Mammary epithelial cell (primary cell): ENCODE data around the gene FNDC5.

Experiments used
- EZH2 ChIP-seq: IDR thresholded peaks from 2 replicates; pipeline ENCODE4 v1.6.1; 2012; ENCODE audit warnings: low read length, inconsistent platforms, borderline replicate concordance
- TF ChIP-seq, protein P1 (sequence below), 2 donors: IDR thresholded peaks in 1 of 2; conservative IDR thresholded peaks in 1 of 2; 2 replicates each; pipeline ENCODE4 v1.5.1; 2011 to 2012; ENCODE audit warnings: inconsistent platforms in 2 of 2, low read length in 2 of 2, mild to moderate bottlenecking in 2 of 2, control low read depth in 1 of 2, low read depth in 1 of 2; ENCODE audit not compliant: insufficient read depth in 1 of 2; ENCODE audit errors: extremely low read depth in 1 of 2

DNA sequence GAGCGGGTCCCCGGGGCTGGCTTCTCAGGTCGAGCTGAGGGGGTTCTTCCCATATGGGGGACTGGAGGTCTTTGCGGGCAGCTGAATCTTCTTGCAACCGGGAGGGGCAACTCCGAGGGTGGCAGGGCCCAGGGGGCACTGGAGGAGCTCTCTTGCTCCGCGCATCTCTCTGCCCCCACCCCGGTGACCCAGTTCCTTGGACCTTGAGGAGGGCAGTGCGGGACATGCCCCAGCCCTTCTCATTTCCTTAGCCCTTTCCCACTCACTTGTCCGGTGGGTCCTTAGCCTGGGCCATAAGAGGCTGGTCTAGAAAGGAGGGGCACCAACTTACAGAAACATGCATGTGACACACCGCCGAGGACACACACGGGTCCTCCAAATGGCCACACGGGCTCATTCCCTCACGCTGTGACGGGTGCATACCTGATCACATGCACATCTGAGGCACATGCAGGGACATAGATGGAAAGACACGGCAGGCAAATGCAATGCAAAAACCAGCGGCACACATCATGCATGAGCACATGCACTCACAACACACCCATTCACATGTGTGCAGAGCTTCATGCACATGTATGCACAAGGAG is 16.2 kb upstream of the FNDC5 start:
- TF ChIP-seq, protein P1, sequence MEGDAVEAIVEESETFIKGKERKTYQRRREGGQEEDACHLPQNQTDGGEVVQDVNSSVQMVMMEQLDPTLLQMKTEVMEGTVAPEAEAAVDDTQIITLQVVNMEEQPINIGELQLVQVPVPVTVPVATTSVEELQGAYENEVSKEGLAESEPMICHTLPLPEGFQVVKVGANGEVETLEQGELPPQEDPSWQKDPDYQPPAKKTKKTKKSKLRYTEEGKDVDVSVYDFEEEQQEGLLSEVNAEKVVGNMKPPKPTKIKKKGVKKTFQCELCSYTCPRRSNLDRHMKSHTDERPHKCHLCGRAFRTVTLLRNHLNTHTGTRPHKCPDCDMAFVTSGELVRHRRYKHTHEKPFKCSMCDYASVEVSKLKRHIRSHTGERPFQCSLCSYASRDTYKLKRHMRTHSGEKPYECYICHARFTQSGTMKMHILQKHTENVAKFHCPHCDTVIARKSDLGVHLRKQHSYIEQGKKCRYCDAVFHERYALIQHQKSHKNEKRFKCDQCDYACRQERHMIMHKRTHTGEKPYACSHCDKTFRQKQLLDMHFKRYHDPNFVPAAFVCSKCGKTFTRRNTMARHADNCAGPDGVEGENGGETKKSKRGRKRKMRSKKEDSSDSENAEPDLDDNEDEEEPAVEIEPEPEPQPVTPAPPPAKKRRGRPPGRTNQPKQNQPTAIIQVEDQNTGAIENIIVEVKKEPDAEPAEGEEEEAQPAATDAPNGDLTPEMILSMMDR (conservative IDR thresholded peaks at IDR 0.05 in 1 of 2, IDR thresholded peaks at IDR 0.05 in 1 of 2; ENCODE audit: extremely low read depth in 1 of 2, insufficient read depth in 1 of 2, low read depth in 1 of 2, low read length in 2 of 2) = no peak
- TF ChIP-seq EZH2 = no peak
